Measurements from ENCODE around the gene RNF223. TPM values are rescaled to one million over a fixed set of nuclear protein-coding genes. Genes with fewer than 3 reads are reported as not detected.

Gene RNF223
- total and polyA plus RNA-seq, 2 experiments from 2014 or later = not detected

GRCh38 chr1:1115136-1115785, 41.2 kb upstream of the RNF223 start:
- Histone ChIP-seq H3K36me3 (ENCODE audit: low read depth) (no peaks in the 10 kb centered on the region), H2AFZ (peak overlapping the region; percentile 25; the same call in 1 of the 2 replicates), H3K4me1 (ENCODE audit: insufficient read depth) (no peaks in the 10 kb centered on the region), H3K4me2 (ENCODE audit: unreplicated experiment) (peak overlapping the region; percentile 81), H3K79me2 (ENCODE audit: insufficient read depth) (peaks cover 17% of the 10 kb centered on the region), H3K9me3 (ENCODE audit: low read depth) (no peaks in the 10 kb centered on the region), H4K20me1 (ENCODE audit: insufficient read depth) (no peaks in the 10 kb centered on the region), H3K9ac (peak overlapping the region; percentile 79), H3K9me2 (ENCODE audit: insufficient read depth) (no peaks in the 10 kb centered on the region), H3K27me3 (replicated peaks; ENCODE audit: insufficient read depth) (no peaks in the 10 kb centered on the region), H3K27ac (no peak overlapping the region), H3F3A (ENCODE audit: insufficient read depth) (no peaks in the 10 kb centered on the region), H3K4me3 (peak overlapping the region; percentile 84)
- 4 to 7% methylated on average over 16 to 41 of the region's 41 CpGs for WGBS, 2 experiments (ENCODE audit: low coverage in 1 of 2, low lambda C conversion rate in 2 of 2, missing lambda C conversion rate in 2 of 2)
- TF ChIP-seq EZH2phosphoT487 (IDR thresholded peaks at IDR 0.05; ENCODE audit: insufficient read depth, low read depth) (no peak), EZH2 (IDR thresholded peaks at IDR 0.05; ENCODE audit: insufficient read depth, poor library complexity, severe bottlenecking) (no peak)
- DNase-seq = peak; percentile 32
- in situ Hi-C loops (cut with MboI) = no loop called here

- H3K9me3 ChIP-seq (ENCODE audit: low read depth) = no peaks in the 10 kb centered on the region
- H3F3A ChIP-seq (ENCODE audit: insufficient read depth) = no peaks in the 10 kb centered on the region
- H2AFZ ChIP-seq = no peak overlapping the region
- no peak overlapping the region for H3K4me3 ChIP-seq
- no peak overlapping the region for H3K4me2 ChIP-seq (ENCODE audit: unreplicated experiment)
- in situ Hi-C loops (cut with MboI) = no loop called here
- WGBS, 2 experiments (ENCODE audit: low coverage in 1 of 2, low lambda C conversion rate in 2 of 2, missing lambda C conversion rate in 2 of 2) = 82 to 85% methylated on average over 13 of the region's 13 CpGs
- peaks cover 24% of the 10 kb centered on the region for H3K79me2 ChIP-seq (ENCODE audit: insufficient read depth)
- H3K9ac ChIP-seq = peak overlapping the region; percentile 55; the same call in 1 of the 2 replicates
- H3K36me3 ChIP-seq (ENCODE audit: low read depth) = no peaks in the 10 kb centered on the region
- no peak for DNase-seq
- no peak overlapping the region for H3K27ac ChIP-seq
- no peaks in the 10 kb centered on the region for H3K27me3 ChIP-seq (replicated peaks; ENCODE audit: insufficient read depth)
- no peaks in the 10 kb centered on the region for H3K9me2 ChIP-seq (ENCODE audit: insufficient read depth)
- no peak for TF ChIP-seq EZH2 (IDR thresholded peaks at IDR 0.05; ENCODE audit: insufficient read depth, poor library complexity, severe bottlenecking)
- no peak for TF ChIP-seq EZH2phosphoT487 (IDR thresholded peaks at IDR 0.05; ENCODE audit: insufficient read depth, low read depth)
- no peaks in the 10 kb centered on the region for H4K20me1 ChIP-seq (ENCODE audit: insufficient read depth)
- H3K4me1 ChIP-seq (ENCODE audit: insufficient read depth) = no peaks in the 10 kb centered on the region
These were observed 40.3 kb upstream of the RNF223 start for GRCh38 chr1:1114431-1114830.

GRCh38 chr1:1112237-1112985, 38.3 kb upstream of the RNF223 start:
- Histone ChIP-seq H3K4me2 (ENCODE audit: unreplicated experiment) (no peak overlapping the region), H3K27me3 (replicated peaks; ENCODE audit: insufficient read depth) (no peaks in the 10 kb centered on the region), H2AFZ (no peak overlapping the region), H3K9me3 (ENCODE audit: low read depth) (no peaks in the 10 kb centered on the region), H3K4me3 (no peak overlapping the region), H4K20me1 (ENCODE audit: insufficient read depth) (no peaks in the 10 kb centered on the region), H3K79me2 (ENCODE audit: insufficient read depth) (peaks cover 31% of the 10 kb centered on the region), H3K9ac (no peak overlapping the region), H3K27ac (no peak overlapping the region), H3K9me2 (ENCODE audit: insufficient read depth) (no peaks in the 10 kb centered on the region), H3F3A (ENCODE audit: insufficient read depth) (no peaks in the 10 kb centered on the region), H3K4me1 (ENCODE audit: insufficient read depth) (no peaks in the 10 kb centered on the region), H3K36me3 (ENCODE audit: low read depth) (no peaks in the 10 kb centered on the region)
- DNase-seq = no peak
- WGBS, 2 experiments (ENCODE audit: low coverage in 1 of 2, low lambda C conversion rate in 2 of 2, missing lambda C conversion rate in 2 of 2) = 98 to 99% methylated on average over 25 to 30 of the region's 30 CpGs
- TF ChIP-seq EZH2phosphoT487 (IDR thresholded peaks at IDR 0.05; ENCODE audit: insufficient read depth, low read depth) = no peak
- in situ Hi-C loops (cut with MboI) = no loop called here

- WGBS, 2 experiments (ENCODE audit: low coverage in 1 of 2, low lambda C conversion rate in 2 of 2, missing lambda C conversion rate in 2 of 2) = 97% methylated on average over 28 of the region's 28 CpGs
- no peak for TF ChIP-seq EZH2 (IDR thresholded peaks at IDR 0.05; ENCODE audit: insufficient read depth, poor library complexity, severe bottlenecking)
- TF ChIP-seq EZH2phosphoT487 (IDR thresholded peaks at IDR 0.05; ENCODE audit: insufficient read depth, low read depth) = no peak
- in situ Hi-C loops (cut with MboI) = no loop called here
- H3K36me3 ChIP-seq (ENCODE audit: low read depth) = no peaks in the 10 kb centered on the region
- no peak overlapping the region for H3K4me3 ChIP-seq
- no peaks in the 10 kb centered on the region for H3K9me3 ChIP-seq (ENCODE audit: low read depth)
- no peaks in the 10 kb centered on the region for H3K9me2 ChIP-seq (ENCODE audit: insufficient read depth)
- no peaks in the 10 kb centered on the region for H3K27me3 ChIP-seq (replicated peaks; ENCODE audit: insufficient read depth)
- H3K27ac ChIP-seq = no peak overlapping the region
- H2AFZ ChIP-seq = no peak overlapping the region
- H3K9ac ChIP-seq = no peak overlapping the region
- no peak for DNase-seq
- H4K20me1 ChIP-seq (ENCODE audit: insufficient read depth) = no peaks in the 10 kb centered on the region
- H3K79me2 ChIP-seq (ENCODE audit: insufficient read depth) = peaks cover 37% of the 10 kb centered on the region
- H3F3A ChIP-seq (ENCODE audit: insufficient read depth) = no peaks in the 10 kb centered on the region
- H3K4me2 ChIP-seq (ENCODE audit: unreplicated experiment) = no peak overlapping the region
- H3K4me1 ChIP-seq (ENCODE audit: insufficient read depth) = no peaks in the 10 kb centered on the region
These were observed 37.6 kb upstream of the RNF223 start for GRCh38 chr1:1111516-1112236.
